GM23338 (cell line): ENCODE measurements around the gene URI1. TPM values are rescaled to one million over a fixed set of nuclear protein-coding genes. Genes with fewer than 3 reads are reported as not detected.

Source experiments
- ATAC-seq: fragments of 200-7000 bp; cut with Tn5 transposase; 3 replicates; pipeline ENCODE4 v1.9.1; 2020
- DNase-seq: peaks from one replicate; pipeline ENCODE4 v3.0.0-alpha.2; 2015; ENCODE audit warnings: low spot score
- H2AFZ ChIP-seq: fragments of 200-600 bp; sonication (generic); 2 replicates; pipeline ENCODE4 v1.8.0; 2016; ENCODE audit warnings: antibody characterized with exemption, mild to moderate bottlenecking, moderate library complexity
- H3F3A ChIP-seq: fragments of 200-600 bp; sonication (generic); replicated peaks from 2 replicates; pipeline ENCODE4 v1.8.0; 2017; ENCODE audit warnings: antibody characterized with exemption, mixed run types, low read depth
- H3K27ac ChIP-seq: fragments of 200-600 bp; sonication (generic); 2 replicates; pipeline ENCODE4 v1.6.1; 2016; ENCODE audit warnings: low read depth
- H3K27me3 ChIP-seq: fragments of 200-600 bp; sonication (generic); 2 replicates; pipeline ENCODE4 v1.8.0; 2016; ENCODE audit warnings: mild to moderate bottlenecking, mixed run types, moderate library complexity; ENCODE audit not compliant: insufficient read depth
- H3K36me3 ChIP-seq: fragments of 200-600 bp; sonication (generic); 2 replicates; pipeline ENCODE4 v1.8.0; 2016; ENCODE audit warnings: mild to moderate bottlenecking; ENCODE audit not compliant: insufficient read depth
- H3K4me1 ChIP-seq: fragments of 200-600 bp; sonication (generic); 2 replicates; pipeline ENCODE4 v1.8.0; 2016; ENCODE audit warnings: mild to moderate bottlenecking, moderate library complexity; ENCODE audit not compliant: insufficient read depth
- H3K4me2 ChIP-seq: fragments of 200-600 bp; sonication (generic); 2 replicates; pipeline ENCODE4 v1.7.1; 2017; ENCODE audit warnings: mixed run types
- H3K4me3 ChIP-seq: fragments of 200-600 bp; sonication (generic); 2 replicates; pipeline ENCODE4 v1.6.1; 2016; ENCODE audit warnings: mixed run types
- H3K79me2 ChIP-seq: fragments of 200-600 bp; sonication (generic); replicated peaks from 2 replicates; pipeline ENCODE4 v1.8.0; 2017; ENCODE audit warnings: mild to moderate bottlenecking; ENCODE audit not compliant: insufficient read depth
- H3K9me2 ChIP-seq: fragments of 200-600 bp; sonication (generic); 2 replicates; pipeline ENCODE4 v1.8.0; 2017; ENCODE audit not compliant: insufficient read depth
- H4K20me1 ChIP-seq: fragments of 200-600 bp; sonication (generic); replicated peaks from 2 replicates; pipeline ENCODE4 v1.8.0; 2017; ENCODE audit warnings: mild to moderate bottlenecking; ENCODE audit not compliant: insufficient read depth
- H3K27ac Mint-ChIP-seq: 2 replicates; pipeline ENCODE4 v1.8.0; 2020; ENCODE audit warnings: inconsistent platforms, mild to moderate bottlenecking, moderate library complexity, mixed read lengths
- H3K27me3 Mint-ChIP-seq: 3 replicates; pipeline ENCODE4 v1.8.0; 2022; ENCODE audit warnings: low read depth, mild to moderate bottlenecking, moderate library complexity, mixed read lengths, inconsistent platforms; ENCODE audit not compliant: insufficient read depth, poor library complexity
- H3K36me3 Mint-ChIP-seq: 3 replicates; pipeline ENCODE4 v1.8.0; 2021; ENCODE audit warnings: low read depth, mild to moderate bottlenecking, inconsistent platforms, moderate library complexity, mixed read lengths
- H3K4me1 Mint-ChIP-seq: 3 replicates; pipeline ENCODE4 v1.8.0; 2020; ENCODE audit warnings: mild to moderate bottlenecking, inconsistent platforms, mixed read lengths
- H3K4me3 Mint-ChIP-seq: 3 replicates; pipeline ENCODE4 v1.8.0; 2021; ENCODE audit warnings: moderate library complexity, mild to moderate bottlenecking, inconsistent platforms, mixed read lengths
- H3K9me3 Mint-ChIP-seq: 3 replicates; pipeline ENCODE4 v1.8.0; 2020; ENCODE audit warnings: moderate library complexity, mild to moderate bottlenecking, inconsistent platforms, mixed read lengths
- CREB1 ChIP-seq: fragments of 250-450 bp; sonication (Bioruptor Pico); IDR thresholded peaks from 2 replicates; pipeline ENCODE4 v1.5.0; 2020; ENCODE audit warnings: low read depth, mild to moderate bottlenecking, moderate library complexity
- CTCF ChIP-seq, 2 experiments: fragments of 200-600 bp in 1 of 2; sonication (generic) in 1 of 2; conservative IDR thresholded peaks; 2 replicates each; pipeline versions ENCODE4 v1.5.1 to v1.6.1; 2016 to 2017; ENCODE audit warnings: antibody characterized with exemption in 2 of 2, low read depth in 2 of 2, mild to moderate bottlenecking in 2 of 2, moderate library complexity in 1 of 2
- ETS1 ChIP-seq: IDR thresholded peaks from 2 replicates; pipeline ENCODE4 v1.6.1; 2016; ENCODE audit warnings: antibody characterized with exemption
- EZH2 ChIP-seq: fragments of 200-600 bp; sonication (generic); IDR thresholded peaks from one replicate; pipeline ENCODE4 v1.8.0; 2017; ENCODE audit warnings: antibody characterized with exemption, mild to moderate bottlenecking, low read depth; ENCODE audit not compliant: unreplicated experiment
- EZH2phosphoT487 ChIP-seq: fragments of 200-600 bp; sonication (generic); IDR thresholded peaks from one replicate; pipeline ENCODE4 v1.8.1; 2018; ENCODE audit warnings: antibody characterized with exemption; ENCODE audit not compliant: unreplicated experiment
- JUNB ChIP-seq: IDR thresholded peaks from one replicate; pipeline ENCODE4 v1.6.1; 2016; ENCODE audit warnings: antibody characterized with exemption; ENCODE audit not compliant: unreplicated experiment
- NANOG ChIP-seq: IDR thresholded peaks from 2 replicates; pipeline ENCODE4 v1.6.1; 2016; ENCODE audit warnings: antibody characterized with exemption, borderline replicate concordance
- POLR2AphosphoS5 ChIP-seq: IDR thresholded peaks from 2 replicates; pipeline ENCODE4 v1.6.1; 2016; ENCODE audit warnings: antibody characterized with exemption, low read depth
- REST ChIP-seq: IDR thresholded peaks from one replicate; pipeline ENCODE4 v1.6.1; 2018; ENCODE audit warnings: antibody characterized with exemption; ENCODE audit not compliant: unreplicated experiment
- STAT1 ChIP-seq: IDR thresholded peaks from one replicate; pipeline ENCODE4 v1.6.1; 2016; ENCODE audit warnings: antibody characterized with exemption; ENCODE audit not compliant: unreplicated experiment
- ZNF114 ChIP-seq: fragments of 250-450 bp; sonication (Bioruptor Pico); IDR thresholded peaks from 2 replicates; pipeline ENCODE4 v1.5.0; 2020; ENCODE audit warnings: mild to moderate bottlenecking, moderate library complexity
- ZNF331 ChIP-seq: fragments of 250-450 bp; sonication (Bioruptor Pico); IDR thresholded peaks from 2 replicates; pipeline ENCODE4 v1.5.0; 2020; ENCODE audit warnings: low read depth, mild to moderate bottlenecking, moderate library complexity
- ZNF462 ChIP-seq: fragments of 250-450 bp; sonication (Bioruptor Pico); IDR thresholded peaks from 2 replicates; pipeline ENCODE4 v1.5.0; 2020; ENCODE audit warnings: mild to moderate bottlenecking, moderate library complexity
- polyA plus RNA-seq: library from polyadenylated mRNA; unstranded; fragments of >200 nt; fragmentation: Nextera tagmentation; extraction: Ambion mirVana; gene quantifications from 2 replicates; pipeline ENCODE4 v1.2.1, GENCODE V29; 2016
- total RNA-seq: library from RNA; depleted of rRNA; stranded (reverse); fragments of >200 nt; shearing (Covaris generic); gene quantifications from 2 replicates; pipeline ENCODE4 v1.2.3, GENCODE V29; 2014

URI1 gene
- total and polyA plus RNA-seq, 2 experiments from 2014 or later = 27.6 to 68.4 TPM

GRCh38 chr19:29945433-29945832 is 3.4 kb downstream of the URI1 start:
- H3K9me2 ChIP-seq = no peaks in the 10 kb centered on the region; the same call in 1 of the 2 replicates
- peak overlapping the region; percentile 20; the same call in 1 of the 3 replicates for H3K4me3 Mint-ChIP-seq
- H3K9me3 Mint-ChIP-seq = peaks cover 23% of the 10 kb centered on the region
- H4K20me1 ChIP-seq = peaks cover 25% of the 10 kb centered on the region
- TF ChIP-seq ZNF114 (no peak), NANOG (no peak), EZH2phosphoT487 (no peak), POLR2AphosphoS5 (no peak), JUNB (no peak), CTCF (conservative IDR thresholded peaks at IDR 0.05; ENCODE audit: low read depth in 2 of 2) (no peak), ZNF331 (CRISPR knock-in tag) (no peak), STAT1 (no peak), CREB1 (CRISPR knock-in tag) (no peak), ETS1 (no peak), ZNF462 (no peak), EZH2 (no peak), REST (no peak)
- no peak overlapping the region for H2AFZ ChIP-seq
- H3K4me1 ChIP-seq = peaks cover 24% of the 10 kb centered on the region
- peaks cover 12% of the 10 kb centered on the region for H3K27me3 Mint-ChIP-seq
- DNase-seq (no peak), ATAC-seq (no peak)
- peaks cover 10% of the 10 kb centered on the region; the same call in 1 of the 2 replicates for H3K27me3 ChIP-seq
- no peaks in the 10 kb centered on the region for H3K36me3 ChIP-seq
- no peaks in the 10 kb centered on the region for H3F3A ChIP-seq
- peaks cover 29% of the 10 kb centered on the region for H3K4me1 Mint-ChIP-seq
- H3K27ac Mint-ChIP-seq = peak overlapping the region; percentile 28; the same call in 1 of the 2 replicates
- H3K36me3 Mint-ChIP-seq = peaks cover 29% of the 10 kb centered on the region
- H3K4me3 ChIP-seq = no peak overlapping the region; the same call in 1 of the 2 replicates
- peaks cover 69% of the 10 kb centered on the region for H3K79me2 ChIP-seq
- 0 out of 2 replicates have a peak overlapping the region, but pooled peaks have one; percentile 18 for H3K4me2 ChIP-seq
- no peak overlapping the region; the same call in 1 of the 2 replicates for H3K27ac ChIP-seq
